ENCODE results near the gene SHOC2.

Gene SHOC2

GRCh38 chr10:110983466-110983865 is 64.1 kb downstream of the SHOC2 start:
- DNase-seq (ENCODE audit: low read depth in 2 of 2) = no peak

GRCh38 chr10:110985497-110986275 is 66.3 kb downstream of the SHOC2 start:
- no peak for DNase-seq (ENCODE audit: low read depth in 2 of 2)

DNA sequence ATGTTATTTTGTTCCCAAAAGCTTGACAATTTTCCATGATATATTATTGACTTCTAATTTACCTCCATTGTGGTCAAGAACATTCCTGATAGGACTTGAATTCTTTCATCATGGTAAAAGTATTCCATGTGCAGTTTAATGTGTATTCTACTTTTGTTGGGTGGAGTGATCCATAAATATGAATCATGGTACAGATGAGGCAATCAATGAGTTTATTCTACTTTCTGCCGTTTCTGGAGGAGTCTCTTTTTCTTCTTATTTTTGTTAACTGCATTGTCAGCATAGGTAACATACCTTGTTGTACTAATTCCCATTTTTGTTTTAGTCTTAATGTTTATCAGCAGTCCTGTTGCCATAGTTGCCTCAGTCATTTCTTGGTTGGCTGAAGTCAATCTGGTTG is 69.6 kb downstream of the SHOC2 start:
- DNase-seq (ENCODE audit: low read depth in 2 of 2) = no peak

GRCh38 chr10:110992006-110992800 is 72.8 kb downstream of the SHOC2 start:
- no peak for DNase-seq (ENCODE audit: low read depth in 2 of 2)

DNA sequence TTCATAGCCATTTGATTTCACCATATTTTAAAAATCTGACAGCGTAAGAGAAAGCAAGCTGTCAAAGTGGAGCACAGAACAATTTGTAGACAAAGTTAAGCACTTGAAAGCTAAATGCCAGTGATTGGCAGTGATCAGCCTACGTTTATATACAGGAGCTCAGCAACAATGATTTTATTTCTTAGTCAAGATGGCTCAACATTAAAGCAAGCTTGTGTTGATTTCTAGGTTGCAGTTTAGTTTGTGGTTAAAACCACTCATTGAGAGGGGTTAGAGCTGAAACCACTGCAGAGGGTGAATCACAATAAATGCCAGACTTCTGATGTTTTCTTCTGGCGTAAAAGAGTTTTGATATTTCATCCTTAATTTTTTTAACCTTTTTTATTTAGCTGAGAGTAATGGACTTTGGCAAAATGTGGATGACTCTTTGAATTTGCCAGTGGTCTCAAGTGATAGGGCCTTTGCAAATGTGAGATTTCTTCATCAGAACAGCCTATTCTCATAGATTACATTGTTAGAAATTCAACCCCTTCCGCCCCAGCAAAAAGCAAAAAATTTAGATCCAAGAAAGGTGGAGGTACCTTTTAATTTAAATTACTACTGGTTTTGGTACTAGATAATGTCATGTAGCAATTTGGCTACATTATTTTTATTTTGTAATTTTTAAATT is 73.8 kb downstream of the SHOC2 start:
- DNase-seq (ENCODE audit: low read depth in 2 of 2) = peak in 1 of 2 donors; percentile 8

GRCh38 chr10:110994406-110995086 is 75.1 kb downstream of the SHOC2 start:
- DNase-seq (ENCODE audit: low read depth in 2 of 2) = no peak

DNA sequence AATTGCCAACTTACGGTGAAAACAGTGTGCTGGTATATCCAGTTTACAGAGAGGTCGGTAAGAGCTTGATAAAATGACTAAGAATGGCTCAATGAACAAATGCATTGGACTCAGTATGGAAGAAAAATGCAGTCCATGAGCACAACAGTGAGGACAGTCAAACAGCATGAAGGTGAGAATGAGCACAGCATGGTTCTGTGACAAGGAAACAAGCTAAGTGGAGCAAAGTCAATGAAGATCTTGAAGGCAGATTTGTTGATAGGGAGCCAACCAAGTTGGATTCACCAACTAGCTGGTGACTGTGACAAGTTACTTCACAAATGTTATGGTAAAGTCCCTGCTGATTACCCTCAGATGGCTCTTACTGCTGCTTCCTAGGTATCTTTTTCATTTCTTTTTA is 75.9 kb downstream of the SHOC2 start:
- no peak for DNase-seq (ENCODE audit: low read depth in 2 of 2)

DNA sequence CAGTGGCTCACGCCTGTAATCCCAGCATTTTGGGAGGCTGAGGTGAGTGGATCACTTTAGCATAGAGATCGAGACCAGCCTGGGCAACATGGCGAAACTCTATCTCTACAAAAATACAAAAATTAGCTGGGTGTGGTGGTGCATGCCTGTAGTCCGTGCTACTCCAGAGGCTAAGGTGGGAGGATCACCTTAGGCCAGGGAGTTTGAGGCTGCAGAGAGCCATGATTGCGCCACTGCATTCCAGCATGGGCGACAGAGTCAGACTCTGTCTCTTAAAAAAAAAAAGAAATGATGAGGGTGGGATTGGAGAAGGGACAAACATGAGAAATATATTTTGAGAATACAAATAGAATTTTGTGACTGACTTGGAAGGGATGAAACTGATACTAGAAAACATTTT is 76.9 kb downstream of the SHOC2 start:
- no peak for DNase-seq (ENCODE audit: low read depth in 2 of 2)

- no peak for DNase-seq (ENCODE audit: low read depth in 2 of 2)
Observed at GRCh38 chr10:111004016-111004415, 84.6 kb downstream of the SHOC2 start.

DNA sequence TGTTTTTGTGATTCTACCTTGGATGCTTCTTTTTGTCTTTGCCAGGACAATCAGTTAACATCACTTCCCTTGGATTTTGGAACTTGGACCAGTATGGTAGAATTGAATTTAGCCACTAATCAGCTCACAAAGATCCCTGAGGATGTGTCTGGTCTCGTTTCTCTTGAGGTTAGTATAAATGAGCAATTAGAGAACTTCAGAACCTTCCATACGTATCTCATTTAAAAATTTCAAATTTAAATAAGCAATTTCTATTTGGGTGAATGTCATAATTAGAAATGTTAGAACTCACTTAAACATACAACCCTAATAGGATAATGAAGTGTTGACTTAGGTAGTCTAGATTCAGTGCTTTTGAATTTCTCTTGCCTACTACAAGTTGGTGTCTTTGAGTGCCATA is 88.1 kb downstream of the SHOC2 start:
- DNase-seq (ENCODE audit: low read depth in 2 of 2) = no peak

- no peak for DNase-seq (ENCODE audit: low read depth in 2 of 2)
Observed at GRCh38 chr10:111015181-111015580, 95.8 kb downstream of the SHOC2 start.

DNA sequence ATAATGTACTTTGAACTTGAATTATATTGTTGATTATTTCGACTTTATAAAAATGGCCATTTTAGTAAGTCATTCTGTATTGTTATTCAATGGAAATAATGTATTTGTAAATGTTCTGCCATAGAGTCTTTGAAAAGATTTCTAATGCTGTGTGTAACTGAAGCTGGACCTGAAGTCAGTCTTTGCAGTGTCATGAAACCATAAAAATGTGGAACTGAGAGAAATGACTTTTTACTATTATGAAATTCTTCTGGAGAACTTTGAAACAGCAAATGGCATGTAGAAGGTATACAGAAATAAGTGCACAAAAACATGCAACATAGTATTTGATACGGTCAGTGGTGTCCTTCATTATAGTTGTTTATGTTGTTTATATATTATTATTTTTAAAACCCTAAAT is 97.7 kb downstream of the SHOC2 start:
- no peak for DNase-seq (ENCODE audit: low read depth in 2 of 2)

- DNase-seq (ENCODE audit: low read depth in 2 of 2) = no peak
Observed at GRCh38 chr10:111018021-111018420, 98.6 kb downstream of the SHOC2 start.

- DNase-seq (ENCODE audit: low read depth in 2 of 2) = no peak
Observed at GRCh38 chr10:111023060-111023459, 103.7 kb downstream of the SHOC2 start.

DNA sequence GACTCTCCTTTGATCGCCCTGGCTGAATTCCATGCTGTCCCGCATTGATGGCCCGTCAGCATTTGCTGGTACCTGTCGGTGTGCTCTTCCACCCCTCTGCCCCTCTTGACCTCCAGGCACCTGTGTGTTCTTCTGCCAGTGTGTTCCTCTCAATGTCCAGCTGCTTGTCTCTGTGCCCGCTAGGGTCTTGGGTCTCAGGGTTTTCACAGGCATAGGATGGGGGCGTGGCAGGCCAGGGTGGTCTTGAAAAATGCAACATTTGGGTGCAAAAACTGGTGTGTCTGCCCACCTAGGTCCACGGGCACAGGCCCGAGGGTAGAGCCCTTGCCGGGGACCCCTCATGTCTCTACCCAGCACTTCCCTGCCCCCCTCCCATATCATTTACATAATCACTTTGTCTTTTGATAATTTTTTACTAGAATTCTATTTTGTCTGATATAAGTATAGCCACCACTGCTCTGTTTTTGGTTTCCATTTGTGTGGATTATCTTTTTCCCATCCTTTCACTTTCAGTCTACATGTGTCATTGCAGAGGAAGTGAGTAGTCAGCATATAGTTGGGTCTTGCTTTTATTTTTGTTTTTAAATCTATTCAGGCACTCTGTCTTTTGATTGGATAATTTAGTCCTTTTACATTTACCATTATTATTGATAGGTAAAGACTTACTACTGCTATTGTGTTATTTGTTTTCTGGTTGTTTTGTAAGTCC is 110.8 kb downstream of the SHOC2 start:
- DNase-seq (ENCODE audit: low read depth in 2 of 2) = no peak

GRCh38 chr10:111034598-111035310 is 115.3 kb downstream of the SHOC2 start:
- DNase-seq (ENCODE audit: low read depth in 2 of 2) = no peak

- DNase-seq (ENCODE audit: low read depth in 2 of 2) = no peak
Observed at GRCh38 chr10:111035542-111035941, 116.1 kb downstream of the SHOC2 start.

- DNase-seq (ENCODE audit: low read depth in 2 of 2) = no peak
Observed at GRCh38 chr10:111037858-111038257, 118.5 kb downstream of the SHOC2 start.

- no peak for DNase-seq (ENCODE audit: low read depth in 2 of 2)
Observed at GRCh38 chr10:111039522-111039921, 120.1 kb downstream of the SHOC2 start.

GRCh38 chr10:111057006-111057405 is 137.6 kb downstream of the SHOC2 start:
- DNase-seq (ENCODE audit: low read depth in 2 of 2) = no peak

Measured in activated CD4-positive, alpha-beta T cell treated with anti-CD3 and anti-CD28 coated beads for 24 hours (primary cell).